ENCODE measurements around the gene APAF1.

DNA sequence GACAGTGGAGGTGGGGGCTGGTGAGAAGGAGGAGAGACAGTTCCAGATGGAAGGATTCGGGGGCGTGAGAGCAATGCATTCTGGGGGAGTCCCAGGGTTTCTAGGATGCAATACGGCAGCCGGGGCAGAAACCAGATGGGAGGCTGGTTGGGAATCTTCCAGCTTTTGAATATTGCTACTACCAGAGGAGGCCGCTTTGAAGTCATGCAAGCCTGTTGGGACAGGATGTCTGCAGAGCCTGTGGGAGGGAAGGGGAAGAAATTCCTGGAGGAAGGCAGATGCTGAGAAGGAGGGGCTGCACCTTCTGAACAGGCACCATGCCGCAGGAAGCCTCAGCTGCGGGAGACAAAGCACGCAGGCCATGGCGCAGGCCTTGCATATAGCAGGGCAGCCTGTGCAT is 105.4 kb downstream of the APAF1 start:
- TF ChIP-seq, protein P1, sequence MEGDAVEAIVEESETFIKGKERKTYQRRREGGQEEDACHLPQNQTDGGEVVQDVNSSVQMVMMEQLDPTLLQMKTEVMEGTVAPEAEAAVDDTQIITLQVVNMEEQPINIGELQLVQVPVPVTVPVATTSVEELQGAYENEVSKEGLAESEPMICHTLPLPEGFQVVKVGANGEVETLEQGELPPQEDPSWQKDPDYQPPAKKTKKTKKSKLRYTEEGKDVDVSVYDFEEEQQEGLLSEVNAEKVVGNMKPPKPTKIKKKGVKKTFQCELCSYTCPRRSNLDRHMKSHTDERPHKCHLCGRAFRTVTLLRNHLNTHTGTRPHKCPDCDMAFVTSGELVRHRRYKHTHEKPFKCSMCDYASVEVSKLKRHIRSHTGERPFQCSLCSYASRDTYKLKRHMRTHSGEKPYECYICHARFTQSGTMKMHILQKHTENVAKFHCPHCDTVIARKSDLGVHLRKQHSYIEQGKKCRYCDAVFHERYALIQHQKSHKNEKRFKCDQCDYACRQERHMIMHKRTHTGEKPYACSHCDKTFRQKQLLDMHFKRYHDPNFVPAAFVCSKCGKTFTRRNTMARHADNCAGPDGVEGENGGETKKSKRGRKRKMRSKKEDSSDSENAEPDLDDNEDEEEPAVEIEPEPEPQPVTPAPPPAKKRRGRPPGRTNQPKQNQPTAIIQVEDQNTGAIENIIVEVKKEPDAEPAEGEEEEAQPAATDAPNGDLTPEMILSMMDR (IDR thresholded peaks at IDR 0.05; ENCODE audit: low read depth, low read length, missing input control), result no peak
- no peak for TF ChIP-seq RAD21 (IDR thresholded peaks at IDR 0.05)
- TF ChIP-seq EGR1 (IDR thresholded peaks at IDR 0.05; ENCODE audit: low read depth in 2 of 2), result no peak
- TF ChIP-seq, protein P2, sequence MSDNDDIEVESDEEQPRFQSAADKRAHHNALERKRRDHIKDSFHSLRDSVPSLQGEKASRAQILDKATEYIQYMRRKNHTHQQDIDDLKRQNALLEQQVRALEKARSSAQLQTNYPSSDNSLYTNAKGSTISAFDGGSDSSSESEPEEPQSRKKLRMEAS (IDR thresholded peaks at IDR 0.05), result no peak

All from liver (tissue), 3 donors.